NCI-H345 treated with DMSO at 0.1 percent for 48 hours (cell line): ENCODE data around the gene HS6ST2.
"Not testable (repeated sequence)": the region's sequence is repeated elsewhere in the genome, so short reads cannot be mapped to it uniquely, and the experiment has no call there.

Source experiments
- DNase-seq: peaks from one replicate; lab custom pipeline; 2025; ENCODE audit not compliant: unreplicated experiment; lab: John Stamatoyannopoulos, UW

HS6ST2 gene

DNA sequence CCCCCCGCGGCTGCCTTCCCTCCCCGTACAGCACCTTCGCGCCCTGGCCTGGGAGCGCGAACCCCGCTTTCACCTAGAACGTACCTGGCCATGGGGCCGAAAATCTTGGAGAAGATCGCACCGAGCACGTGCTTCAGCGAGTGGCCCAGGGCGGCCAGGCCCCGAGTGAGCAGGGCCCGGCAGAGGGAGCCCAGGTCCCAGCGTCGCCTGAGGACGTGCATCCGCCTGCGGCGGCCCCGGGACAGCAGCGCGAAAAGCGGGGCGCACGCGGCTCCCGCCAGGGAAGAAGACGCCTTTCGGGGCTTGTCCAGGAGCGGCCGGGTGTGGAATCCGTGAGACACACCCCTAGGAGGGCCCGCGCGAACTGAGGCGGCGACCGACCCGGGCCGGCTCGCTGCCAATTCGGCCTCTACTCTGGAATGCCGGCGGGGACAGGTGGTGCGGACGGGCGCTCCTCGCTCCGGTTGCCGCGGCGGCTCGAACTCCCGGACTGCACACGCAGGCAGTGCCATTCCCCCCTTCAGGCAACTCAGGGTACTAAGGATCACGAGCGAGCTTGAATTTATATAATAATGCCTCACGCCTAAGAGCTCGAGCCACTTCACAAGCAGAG lies at the start of gene HS6ST2:
HS6ST2 (minus strand) TSS at position 539 of the 613 bp plus-strand sequence.
- DNase-seq = no peak

DNA sequence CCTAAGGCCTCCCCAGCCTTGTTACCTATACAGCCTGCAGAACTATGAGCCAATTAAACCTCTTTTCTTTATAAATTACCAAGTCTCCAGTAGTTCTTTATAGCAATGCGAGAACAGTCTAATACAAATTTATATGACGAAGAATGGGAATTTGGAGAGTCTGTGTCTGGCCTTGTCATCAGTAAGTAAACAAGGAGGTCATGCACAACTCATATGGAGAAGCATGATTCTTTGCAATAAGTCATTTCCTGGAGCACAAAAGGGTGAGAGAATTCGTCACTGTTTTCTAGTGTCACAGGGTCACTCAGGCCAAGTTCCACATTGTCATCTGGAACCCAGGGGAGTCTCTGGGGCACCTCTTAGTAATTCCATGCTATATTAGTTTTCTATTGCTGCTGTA lies 49.0 kb upstream of the HS6ST2 start:
- DNase-seq = no peak

DNA sequence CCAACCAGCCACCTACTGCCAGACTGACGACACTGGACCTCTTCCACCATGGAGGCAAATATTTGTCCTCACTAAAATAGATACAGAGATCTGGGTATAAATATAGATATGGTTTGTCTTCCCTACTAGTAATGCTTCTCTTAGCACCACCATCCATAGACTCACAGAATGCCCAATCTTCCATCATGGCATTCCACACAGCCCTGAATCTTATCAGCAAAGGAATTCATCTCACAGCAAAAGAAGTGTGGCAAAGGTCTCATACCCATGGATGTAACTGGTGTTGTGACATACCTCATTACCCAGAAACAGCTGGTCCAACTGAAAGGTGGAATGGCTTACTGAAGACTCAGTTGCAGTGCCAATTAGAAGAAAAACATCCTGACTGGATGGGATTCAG lies 47.2 kb upstream of the HS6ST2 start:
- DNase-seq = no peak

DNA sequence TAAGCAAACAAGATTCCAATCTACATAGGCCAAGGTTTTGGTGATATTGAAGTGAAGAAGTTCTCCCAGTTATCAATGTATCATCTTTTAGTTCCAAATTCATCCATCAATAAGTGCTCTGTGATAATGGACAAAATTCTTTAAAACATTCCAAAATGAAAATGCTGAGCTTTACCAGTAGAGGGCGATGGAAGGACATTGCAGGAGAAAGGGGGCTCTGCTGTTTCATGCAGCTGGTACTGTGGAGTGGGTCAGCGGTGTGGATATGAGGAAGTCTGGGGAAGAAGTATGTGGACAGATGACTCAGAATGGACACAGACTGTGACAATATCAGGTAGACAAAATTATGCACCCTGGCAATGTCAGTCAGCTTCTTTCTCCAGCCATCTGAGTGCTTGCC lies 46.6 kb upstream of the HS6ST2 start:
- DNase-seq = no peak

DNA sequence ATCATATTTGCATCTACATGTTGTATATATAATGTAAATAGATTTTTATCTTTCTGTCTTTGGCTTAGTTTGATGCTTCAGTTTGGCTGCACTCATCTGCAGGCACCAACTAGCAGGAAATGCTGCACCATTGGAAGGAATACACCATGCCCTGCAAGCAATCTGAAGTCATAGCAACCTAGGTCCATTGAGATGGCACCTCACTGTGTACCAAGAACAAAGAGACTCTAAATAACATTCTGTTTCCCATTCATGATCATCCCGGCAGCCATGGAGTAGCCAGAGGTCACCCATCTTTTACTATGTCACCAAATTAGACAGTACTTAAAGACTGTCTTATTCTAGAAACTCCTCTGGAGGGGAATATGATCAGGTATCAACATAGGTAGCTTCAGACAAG lies 40.8 kb upstream of the HS6ST2 start:
- DNase-seq = no peak

DNA sequence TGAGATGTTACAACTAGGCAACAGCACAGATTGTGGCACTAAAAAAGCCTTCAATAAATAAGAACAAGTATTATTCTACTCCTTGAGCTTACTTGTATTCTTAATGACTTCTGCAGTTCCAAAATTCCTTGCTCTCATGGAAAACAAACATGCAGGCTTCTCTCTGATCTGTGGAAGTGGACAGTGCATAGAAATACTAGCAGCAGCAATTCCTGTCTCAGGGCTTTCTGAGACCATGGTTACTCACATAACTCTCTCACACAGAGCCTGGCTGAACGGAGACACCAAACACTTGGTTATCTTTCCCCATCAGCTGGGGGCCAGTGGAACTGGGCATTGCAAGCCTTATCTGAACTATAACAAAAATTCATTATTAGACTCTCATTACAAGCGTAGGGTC lies 32.4 kb upstream of the HS6ST2 start:
- no peak for DNase-seq

DNA sequence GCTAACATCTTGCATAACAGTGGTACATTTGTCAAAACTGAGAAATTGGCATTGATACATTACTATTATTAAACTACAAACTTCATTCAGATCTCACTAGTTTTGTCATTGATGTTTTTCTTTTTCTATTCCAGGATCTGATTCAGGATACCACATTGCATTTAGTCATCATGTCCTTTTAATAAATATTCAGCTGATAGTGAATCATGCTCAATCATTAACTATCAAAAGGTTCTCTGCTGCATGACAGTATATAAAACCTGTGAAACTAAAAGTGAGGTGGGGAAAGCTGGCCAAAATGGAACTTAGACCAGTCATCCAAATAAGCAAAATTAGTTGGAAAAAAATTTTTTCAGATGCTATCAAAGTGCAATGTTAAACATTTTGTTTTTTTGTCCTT lies 28.1 kb upstream of the HS6ST2 start:
- no peak for DNase-seq

DNA sequence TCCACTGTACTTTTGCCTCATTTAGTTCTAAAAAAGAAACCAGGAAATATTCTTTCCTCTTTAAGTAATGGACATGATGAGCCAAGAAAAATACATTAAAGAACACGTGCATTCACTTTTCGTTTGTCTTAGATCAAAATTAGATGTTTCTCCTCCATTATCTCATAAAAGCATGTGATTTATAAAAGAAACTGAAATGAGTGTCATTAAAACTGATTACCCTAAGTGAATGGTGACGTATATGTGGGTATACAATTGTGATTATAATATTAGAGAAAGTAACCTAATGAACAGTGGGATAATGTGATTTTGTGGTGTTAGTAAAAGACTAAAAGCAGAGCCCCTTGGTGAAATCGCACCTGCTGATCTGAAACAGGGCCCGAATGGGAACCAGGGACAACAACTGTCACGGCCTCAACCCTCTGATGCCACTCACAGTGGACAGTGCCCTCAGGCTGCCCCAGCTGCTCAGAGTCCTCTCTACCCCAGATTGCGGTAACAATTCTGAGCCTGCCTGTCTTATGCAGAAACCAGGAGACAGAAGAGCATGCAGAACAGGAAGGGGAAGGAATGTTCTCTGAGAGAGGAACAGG lies 25.7 kb upstream of the HS6ST2 start:
- DNase-seq = no peak

DNA sequence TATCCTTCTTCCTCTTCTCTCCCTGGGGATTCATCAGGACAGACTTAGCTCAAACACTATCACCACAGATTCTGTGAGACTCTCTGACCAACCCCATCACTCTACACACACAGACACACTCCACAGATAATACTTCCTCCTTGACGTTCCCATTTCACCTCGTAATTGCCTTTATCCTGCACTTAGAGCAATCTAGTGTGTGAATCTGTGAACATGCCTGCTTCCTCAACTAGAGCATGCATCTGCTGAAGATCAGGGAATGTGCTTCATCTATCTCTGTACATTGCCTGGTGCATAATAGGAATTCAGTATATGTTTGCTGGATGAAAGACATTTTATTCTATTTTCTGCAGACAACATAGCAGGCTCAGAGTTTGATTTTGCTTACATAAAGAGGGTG lies 25.1 kb upstream of the HS6ST2 start:
- no peak for DNase-seq

DNA sequence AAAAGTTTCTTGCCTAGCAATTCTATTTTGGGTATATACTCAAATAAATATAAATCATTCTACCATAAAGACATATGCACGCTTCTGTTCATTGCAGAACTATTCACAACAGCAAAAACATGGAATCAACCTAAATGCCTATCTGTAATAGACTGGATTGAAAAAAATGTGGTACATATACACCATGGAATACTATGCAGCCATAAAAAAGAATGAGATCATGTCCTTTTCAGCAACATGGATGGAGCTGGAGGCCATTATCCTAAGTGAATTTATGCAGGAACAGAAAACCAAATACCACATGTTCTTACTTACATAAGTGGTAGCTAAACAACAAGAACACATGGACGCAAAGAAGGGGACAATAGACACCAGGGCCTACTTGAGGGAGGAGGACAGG lies 21.6 kb upstream of the HS6ST2 start:
- DNase-seq = not testable (repeated sequence)

DNA sequence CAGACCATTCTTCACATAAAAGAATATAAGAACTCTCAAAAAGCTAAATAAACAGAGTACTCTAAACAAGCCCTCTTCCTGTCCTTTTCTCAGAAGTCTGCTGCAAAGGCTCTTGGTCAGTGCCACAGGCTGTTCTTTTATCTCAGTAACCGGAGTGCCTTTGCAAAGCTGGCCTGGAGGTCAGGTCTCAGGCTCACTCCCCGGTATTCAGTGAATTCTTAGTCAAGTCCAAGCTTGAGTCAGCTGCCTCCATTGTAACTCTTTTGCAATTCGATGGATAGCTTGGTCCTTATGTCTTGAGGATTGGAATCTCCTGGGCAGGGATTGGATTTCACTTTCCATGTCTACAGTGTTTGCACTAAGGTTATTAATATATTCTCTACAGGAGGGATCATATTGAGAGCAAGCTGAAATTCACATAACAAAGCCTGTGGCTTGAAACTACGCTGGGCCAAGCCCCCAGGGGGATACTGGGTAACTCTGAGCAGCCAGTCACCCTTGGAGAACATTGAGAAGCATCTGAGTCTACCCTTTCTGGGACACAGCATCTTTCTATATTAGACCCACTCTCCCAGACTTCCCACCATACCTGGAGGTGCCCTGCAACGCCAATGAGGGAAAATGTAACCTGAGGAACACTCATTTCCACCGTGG lies 10.0 kb upstream of the HS6ST2 start:
- peak; percentile 40 for DNase-seq

DNA sequence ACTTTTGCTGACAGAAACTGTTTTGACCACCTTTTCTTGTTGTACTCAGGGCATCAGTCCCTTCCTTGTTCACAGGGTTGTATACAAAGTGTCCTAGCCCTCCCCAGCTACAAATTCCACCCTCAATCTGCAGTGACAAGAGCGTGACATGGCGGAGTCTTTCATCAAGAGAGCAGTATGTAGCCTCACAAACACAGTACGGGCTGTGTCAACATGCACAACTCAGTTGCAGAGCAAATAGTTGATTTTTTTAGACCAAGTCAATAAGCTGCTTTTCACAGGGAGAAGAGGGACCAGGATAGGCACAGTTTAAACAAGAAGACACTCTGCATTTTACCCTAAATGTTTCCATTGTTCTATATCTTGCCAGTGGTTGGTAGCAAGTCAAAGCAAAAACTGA lies 8.6 kb upstream of the HS6ST2 start:
- DNase-seq = peak; percentile 37

DNA sequence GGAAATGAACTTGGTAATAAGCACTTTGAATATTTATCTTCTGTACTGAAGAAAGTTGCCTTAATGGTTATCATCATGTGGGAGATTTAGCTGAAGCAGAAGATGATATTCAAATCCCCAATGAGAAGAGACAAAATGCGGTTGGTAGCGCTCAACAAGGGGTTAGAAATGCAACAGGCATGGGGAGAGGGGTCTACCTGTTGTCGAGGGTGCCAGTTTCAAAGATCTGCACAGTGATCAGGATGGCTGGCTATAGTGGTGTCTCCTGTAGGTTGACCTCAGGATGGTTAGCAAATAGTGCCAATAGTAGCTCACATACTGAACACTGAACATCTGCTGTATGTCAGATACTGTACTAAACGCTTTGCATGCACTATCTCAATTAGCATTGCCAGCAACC lies 7.0 kb upstream of the HS6ST2 start:
- no peak for DNase-seq

DNA sequence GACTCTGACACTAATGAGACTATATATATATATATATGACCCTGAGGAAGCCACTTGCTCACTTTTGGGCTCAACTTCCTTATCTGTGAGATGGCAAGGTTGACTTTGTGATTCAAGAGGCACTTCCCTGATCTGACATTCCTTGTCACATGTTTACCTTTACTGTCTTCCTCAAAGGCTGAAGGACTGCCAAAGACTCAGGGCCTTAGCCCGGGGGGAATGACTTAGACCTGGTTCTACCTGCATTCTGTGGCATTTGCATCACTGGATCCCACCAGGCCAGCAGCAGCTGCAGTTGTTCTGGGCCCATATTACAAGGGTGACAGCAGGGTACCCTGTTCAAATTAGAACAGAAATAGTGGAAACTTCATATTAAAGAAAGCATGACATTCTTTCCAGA lies 3.1 kb upstream of the HS6ST2 start:
- DNase-seq = no peak

DNA sequence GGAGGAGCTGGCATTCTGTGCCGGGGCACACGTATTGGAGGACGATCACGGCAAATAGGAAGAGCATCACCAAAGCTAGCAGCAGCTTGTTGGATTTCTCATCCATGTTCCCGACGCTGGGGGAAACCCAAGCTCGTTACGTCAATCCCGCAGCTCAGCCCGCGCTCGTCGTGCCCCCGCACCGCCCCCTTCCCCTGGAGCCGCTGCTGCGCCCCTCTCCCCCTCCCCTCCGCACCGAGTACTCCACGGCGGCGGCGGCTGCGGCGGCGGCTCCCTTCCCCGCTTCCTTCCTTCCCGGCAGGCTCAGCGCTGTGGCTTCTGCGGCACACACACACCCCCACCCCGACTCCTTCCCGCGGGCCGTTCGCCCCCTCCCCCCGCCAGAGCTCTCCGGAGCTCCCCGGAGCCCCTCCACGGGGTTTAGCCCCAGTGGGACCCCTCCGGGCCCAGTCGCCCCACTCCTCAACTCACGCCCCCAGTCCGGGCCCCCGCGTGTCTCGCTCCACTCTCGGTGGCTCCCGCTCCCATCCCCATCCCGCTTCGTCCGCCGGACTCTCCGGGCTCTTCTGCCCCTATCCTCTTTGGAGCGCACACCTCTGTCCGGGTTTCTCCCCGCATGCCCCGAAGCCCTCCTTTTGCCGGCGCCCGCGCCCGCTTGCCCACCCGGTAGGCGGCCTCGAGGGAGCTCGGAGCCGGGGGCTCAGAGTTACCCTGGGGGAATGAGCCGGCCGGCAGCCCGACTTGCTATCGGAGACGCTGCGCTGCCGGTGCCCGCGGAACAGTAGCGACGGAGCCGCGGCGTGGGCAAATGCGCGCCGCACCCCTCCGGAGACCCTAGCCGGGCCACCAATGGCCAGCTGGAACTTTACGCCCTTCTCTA lies 978 bp downstream of the HS6ST2 start:
- no peak for DNase-seq

DNA sequence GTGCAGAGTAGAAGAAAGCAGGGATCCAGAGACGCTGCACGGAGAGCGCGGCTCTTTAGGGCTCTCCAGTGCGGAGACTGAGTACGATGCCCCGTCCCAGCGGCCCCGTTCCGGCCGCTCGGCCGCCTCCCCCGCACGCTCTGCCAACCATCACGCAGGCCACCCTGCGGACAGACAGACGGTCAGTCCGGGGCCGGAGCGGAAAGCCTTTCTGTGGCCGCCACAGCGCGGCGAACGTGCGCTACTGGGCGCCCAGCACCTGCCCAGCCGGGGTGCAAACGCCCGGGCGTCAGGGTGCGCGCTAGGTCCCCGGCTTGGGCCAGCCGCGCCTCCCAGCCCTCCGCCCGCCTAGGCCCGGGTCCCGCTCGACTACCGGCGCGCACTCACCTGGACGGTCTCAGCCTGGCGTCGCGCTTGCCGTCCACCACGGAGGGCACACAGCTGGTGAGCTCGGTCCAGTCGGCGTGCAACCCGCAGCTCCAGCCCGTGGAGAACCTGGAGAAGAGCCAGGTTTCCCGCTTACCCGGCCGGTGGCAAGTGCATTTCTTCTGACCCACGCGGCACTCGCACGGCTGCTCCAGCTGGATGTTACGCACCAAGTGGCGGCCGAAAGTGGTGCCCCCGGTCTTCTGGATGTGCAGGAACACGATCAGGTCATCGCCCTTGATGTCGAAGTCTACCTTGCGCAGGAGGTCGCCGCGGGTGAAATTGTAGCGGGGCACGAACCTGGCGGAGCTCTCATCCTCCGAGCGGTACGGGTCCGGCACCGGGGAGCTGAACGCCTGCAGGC lies 1.8 kb downstream of the HS6ST2 start:
- no peak for DNase-seq

DNA sequence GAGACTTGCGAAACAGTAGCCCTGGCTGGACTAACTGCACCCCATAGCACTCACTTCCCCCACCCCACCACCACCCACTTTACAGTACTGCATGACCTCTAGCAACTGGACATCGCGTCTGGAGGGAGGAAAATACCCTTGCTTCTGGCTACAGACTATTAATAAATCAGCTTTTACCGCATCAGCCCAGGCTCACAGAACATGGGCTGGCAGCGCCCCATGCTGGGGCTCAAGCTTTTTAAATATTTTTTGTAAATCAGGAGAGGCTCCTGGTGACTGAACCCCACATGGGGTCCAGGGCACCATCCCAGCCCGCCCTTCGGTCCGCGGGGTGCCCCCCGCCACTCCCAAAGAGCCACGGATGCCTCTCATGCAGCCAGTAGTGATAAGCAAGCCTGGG lies 2.7 kb downstream of the HS6ST2 start:
- no peak for DNase-seq

DNA sequence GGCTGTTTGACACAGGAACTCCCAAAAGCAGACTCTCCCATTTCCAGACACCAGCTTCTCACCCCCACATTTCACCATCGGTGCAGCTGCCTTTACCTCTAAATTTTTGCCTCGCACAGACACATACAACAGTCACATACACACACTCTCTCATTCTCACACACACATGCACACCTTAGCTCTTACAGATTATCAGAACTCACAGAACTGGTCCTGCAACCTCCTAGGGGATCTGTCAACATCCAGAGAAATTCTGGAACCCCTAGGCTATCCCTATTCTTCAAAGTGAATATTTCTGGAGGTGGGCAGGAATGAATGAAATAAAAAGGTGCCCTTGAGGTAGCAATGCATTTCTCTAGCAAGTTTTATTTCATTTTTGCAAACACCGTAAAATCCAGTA lies 4.1 kb downstream of the HS6ST2 start:
- no peak for DNase-seq

DNA sequence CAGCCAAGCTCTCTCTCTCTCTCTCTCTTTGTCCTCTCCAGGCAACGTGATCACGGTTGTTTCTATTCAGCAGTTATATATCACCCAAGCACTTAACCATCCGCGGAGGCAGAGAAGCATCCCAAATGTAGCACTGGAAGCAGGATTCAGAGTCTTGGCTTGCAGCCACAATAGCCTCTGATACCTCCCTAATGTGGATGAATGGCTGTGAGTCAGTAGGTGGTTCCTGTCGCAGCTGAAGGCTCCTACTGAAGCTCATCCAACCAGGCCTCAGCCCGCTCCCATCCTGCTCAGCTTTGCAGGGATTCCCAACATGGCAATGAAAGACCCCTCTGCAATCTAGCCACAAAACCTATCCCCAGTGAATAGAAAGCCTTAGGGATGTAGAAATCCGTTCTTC lies 5.1 kb downstream of the HS6ST2 start:
- DNase-seq = no peak

DNA sequence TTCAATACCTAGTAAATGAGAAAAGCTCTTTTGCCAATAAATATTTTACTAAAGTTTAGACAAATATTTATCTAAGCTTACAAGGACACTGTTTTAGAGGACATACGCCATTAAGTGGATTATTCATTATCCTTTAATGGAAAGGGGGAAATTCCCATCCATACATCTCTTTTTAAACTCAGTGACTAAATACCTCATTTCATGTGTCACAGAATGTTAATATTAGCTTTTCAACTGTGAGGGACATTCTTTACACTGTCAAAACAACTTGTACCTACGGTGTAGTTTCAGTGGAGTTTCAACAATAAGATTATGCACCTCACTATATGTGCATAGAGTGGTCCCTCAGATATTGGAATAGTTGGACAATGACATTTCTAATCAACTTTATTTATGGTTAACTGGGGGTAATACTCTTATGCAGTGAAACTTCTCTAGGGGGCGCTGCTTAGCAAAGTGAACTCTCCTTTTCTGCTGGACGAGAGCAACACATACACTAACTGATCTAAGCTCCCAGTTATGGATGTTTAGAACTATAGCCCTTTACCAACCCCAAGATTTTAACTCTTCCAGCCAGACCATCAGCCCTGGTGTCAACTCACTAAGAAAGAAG lies 9.7 kb downstream of the HS6ST2 start:
- no peak for DNase-seq
